Measurements from ENCODE around the gene ACTR2. TPM values are rescaled to one million over a fixed set of nuclear protein-coding genes. Genes with fewer than 3 reads are reported as not detected.

Gene ACTR2
- total RNA-seq, 4 donors from 2014 or later = 56.9 to 123 (median 81.8) TPM

DNA sequence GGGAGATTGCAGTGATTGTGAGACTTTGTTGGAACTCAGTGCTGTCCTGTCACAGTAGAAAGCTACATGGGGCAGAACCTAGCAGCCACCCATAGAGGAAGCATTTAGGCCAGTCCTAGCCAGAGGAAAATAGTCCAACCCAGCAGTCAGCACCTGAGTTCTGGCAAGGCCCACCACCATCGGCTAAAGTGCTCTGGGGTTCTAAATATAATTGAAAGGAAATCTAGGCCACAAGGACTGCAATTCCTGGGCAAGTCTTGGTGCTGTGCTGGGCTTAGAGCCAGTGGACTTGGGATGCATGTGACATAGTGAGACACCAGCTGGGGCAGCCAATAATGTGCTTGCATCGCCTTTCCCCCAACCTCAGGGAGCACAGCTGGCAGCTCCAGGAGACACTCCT is 28.9 kb upstream of the ACTR2 start:
- no peak for DNase-seq
- TF ChIP-seq POLR2AphosphoS5 (IDR thresholded peaks at IDR 0.05) (no peak), POLR2A (IDR thresholded peaks at IDR 0.05) (no peak)
- H3K27ac ChIP-seq = no peak overlapping the region
- H3K4me1 ChIP-seq = no peaks in the 10 kb centered on the region
- in situ Hi-C loops (cut with MboI; ENCODE audit: low pct_ligation_motif_present in 1 of 4, low pct_unique_long_range_greater_than_20kb in 1 of 4, low sequenced_read_pairs in 3 of 4) = loop anchor here in 3 of 4 donors (25.0 kb wide), 2 partner anchors 136 to 286 kb away; partner anchors contain the start of gene CEP68 (in 2 of the 3)
- no peaks in the 10 kb centered on the region for H3K36me3 ChIP-seq
- WGBS, 2 donors (ENCODE audit: low coverage in 1 of 2) = 82% methylated on average over 2 of the region's 2 CpGs; no CpG with 5 or more reads in 1 of the 2 donors
- no peaks in the 10 kb centered on the region for H3K9me3 ChIP-seq
- H3K4me3 ChIP-seq = no peak overlapping the region
- intact Hi-C loops (cut with DNase I; ENCODE audit: low total_unique reads) = no loop called here
- no peaks in the 10 kb centered on the region for H3K27me3 ChIP-seq

DNA sequence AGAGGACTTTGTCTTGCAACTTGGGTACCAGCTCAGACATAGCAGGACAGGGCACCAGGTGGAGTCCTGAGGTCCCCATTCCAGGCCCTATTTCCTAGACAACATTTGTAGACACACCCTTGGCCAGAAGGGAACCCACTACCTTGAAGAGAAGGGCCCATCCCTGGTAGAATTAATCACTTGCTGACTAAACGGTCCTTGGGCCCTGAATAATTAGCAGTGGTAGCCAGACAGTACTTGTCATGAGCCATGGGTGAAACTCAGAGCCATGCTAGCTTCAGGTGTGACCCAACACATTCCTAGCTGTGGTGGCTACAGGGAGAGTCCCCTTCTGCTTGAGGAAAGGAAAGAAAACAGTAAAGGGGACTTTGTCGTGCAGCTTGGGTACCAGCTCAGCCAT is 28.5 kb upstream of the ACTR2 start:
- no peaks in the 10 kb centered on the region for H3K36me3 ChIP-seq
- intact Hi-C loops (cut with DNase I; ENCODE audit: low total_unique reads) (no loop called here), in situ Hi-C loops (cut with MboI; ENCODE audit: low pct_ligation_motif_present in 1 of 4, low pct_unique_long_range_greater_than_20kb in 1 of 4, low sequenced_read_pairs in 3 of 4) (loop anchor here in 3 of 4 donors (25.0 kb wide), 2 partner anchors 137 to 287 kb away; partner anchors contain the start of gene CEP68 (in 2 of the 3))
- no peak for TF ChIP-seq EP300 (IDR thresholded peaks at IDR 0.05; ENCODE audit: low read depth)
- TF ChIP-seq POLR2A (IDR thresholded peaks at IDR 0.05) = no peak
- TF ChIP-seq, protein P1, sequence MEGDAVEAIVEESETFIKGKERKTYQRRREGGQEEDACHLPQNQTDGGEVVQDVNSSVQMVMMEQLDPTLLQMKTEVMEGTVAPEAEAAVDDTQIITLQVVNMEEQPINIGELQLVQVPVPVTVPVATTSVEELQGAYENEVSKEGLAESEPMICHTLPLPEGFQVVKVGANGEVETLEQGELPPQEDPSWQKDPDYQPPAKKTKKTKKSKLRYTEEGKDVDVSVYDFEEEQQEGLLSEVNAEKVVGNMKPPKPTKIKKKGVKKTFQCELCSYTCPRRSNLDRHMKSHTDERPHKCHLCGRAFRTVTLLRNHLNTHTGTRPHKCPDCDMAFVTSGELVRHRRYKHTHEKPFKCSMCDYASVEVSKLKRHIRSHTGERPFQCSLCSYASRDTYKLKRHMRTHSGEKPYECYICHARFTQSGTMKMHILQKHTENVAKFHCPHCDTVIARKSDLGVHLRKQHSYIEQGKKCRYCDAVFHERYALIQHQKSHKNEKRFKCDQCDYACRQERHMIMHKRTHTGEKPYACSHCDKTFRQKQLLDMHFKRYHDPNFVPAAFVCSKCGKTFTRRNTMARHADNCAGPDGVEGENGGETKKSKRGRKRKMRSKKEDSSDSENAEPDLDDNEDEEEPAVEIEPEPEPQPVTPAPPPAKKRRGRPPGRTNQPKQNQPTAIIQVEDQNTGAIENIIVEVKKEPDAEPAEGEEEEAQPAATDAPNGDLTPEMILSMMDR (IDR thresholded peaks at IDR 0.05) = no peak
- TF ChIP-seq POLR2AphosphoS5 (IDR thresholded peaks at IDR 0.05) = no peak
- H3K9me3 ChIP-seq = no peaks in the 10 kb centered on the region
- no peak for DNase-seq
- no peaks in the 10 kb centered on the region for H3K4me1 ChIP-seq
- no peak overlapping the region for H3K4me3 ChIP-seq
- 60% methylated on average over 2 of the region's 2 CpGs; no CpG with 5 or more reads in 1 of the 2 donors for WGBS, 2 donors (ENCODE audit: low coverage in 1 of 2)
- H3K27me3 ChIP-seq = no peaks in the 10 kb centered on the region
- no peak overlapping the region for H3K27ac ChIP-seq

DNA sequence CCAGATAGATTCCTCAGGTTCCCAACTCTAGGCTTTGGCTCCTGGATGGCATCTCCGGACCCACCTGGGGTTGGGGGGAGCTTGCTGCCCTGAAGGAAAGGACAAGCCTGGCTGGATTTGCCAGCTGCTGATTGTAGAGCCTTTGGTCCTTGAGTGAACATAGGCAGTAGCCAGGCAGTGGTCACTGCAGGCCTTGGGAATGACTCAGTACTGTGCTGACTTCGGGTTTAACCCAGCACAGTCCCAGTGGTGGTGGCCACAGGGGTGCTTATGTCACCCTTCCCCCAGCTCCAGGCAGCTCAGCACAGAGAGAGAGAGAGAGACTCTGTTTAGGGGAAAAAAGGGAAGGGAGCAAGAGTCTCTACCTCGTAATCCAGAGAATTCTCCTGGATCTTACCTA is 27.7 kb upstream of the ACTR2 start:
- in situ Hi-C loops (cut with MboI; ENCODE audit: low pct_ligation_motif_present in 1 of 4, low pct_unique_long_range_greater_than_20kb in 1 of 4, low sequenced_read_pairs in 3 of 4) = loop anchor here in 3 of 4 donors (25.0 kb wide), 2 partner anchors 138 to 288 kb away; partner anchors contain the start of gene CEP68 (in 2 of the 3)
- intact Hi-C loops (cut with DNase I; ENCODE audit: low total_unique reads) = no loop called here
- Histone ChIP-seq H3K27ac (no peak overlapping the region), H3K36me3 (no peaks in the 10 kb centered on the region), H3K9me3 (no peaks in the 10 kb centered on the region), H3K4me3 (no peak overlapping the region), H3K27me3 (no peaks in the 10 kb centered on the region), H3K4me1 (no peaks in the 10 kb centered on the region)
- 95% methylated on average over 3 of the region's 3 CpGs; no CpG with 5 or more reads in 1 of the 2 donors for WGBS, 2 donors (ENCODE audit: low coverage in 1 of 2)
- DNase-seq = no peak
- no peak for TF ChIP-seq POLR2A (IDR thresholded peaks at IDR 0.05)
- TF ChIP-seq, protein P1 (IDR thresholded peaks at IDR 0.05) = no peak
- no peak for TF ChIP-seq EP300 (IDR thresholded peaks at IDR 0.05; ENCODE audit: low read depth)
- no peak for TF ChIP-seq POLR2AphosphoS5 (IDR thresholded peaks at IDR 0.05)

DNA sequence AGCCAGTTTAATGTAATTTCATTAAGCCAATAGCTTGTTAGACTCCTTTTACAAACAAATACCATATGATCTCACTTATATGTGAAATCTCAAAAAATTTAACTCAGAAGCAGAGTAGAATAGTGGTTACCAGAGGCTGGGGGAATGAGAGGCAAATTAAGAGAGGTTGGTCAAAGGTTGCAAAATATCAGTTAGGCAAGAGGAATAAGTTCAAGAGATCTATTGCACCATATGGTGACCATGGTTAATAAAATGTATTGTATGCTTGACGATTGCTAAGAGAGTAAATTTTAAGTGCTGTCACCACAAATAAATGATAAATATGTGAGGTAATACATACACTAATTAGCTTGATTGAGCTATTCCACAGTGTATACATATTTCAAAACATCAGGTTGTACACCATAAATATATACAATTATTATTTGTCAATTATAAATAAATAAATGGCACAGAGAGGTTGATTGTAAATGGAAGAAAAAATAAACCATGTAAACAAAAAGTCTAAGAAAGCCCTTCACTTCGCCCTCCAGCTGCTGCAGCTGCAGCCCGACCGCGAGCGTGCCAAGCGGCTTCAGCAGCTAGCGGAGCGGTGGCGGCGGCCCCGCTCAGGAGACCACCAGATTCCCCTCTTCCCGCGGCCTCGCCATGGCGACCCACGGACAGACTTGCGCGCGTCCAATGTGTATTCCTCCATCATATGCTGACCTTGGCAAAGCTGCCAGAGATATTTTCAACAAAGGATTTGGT is 23.0 kb upstream of the ACTR2 start:
- no peaks in the 10 kb centered on the region for H3K36me3 ChIP-seq
- DNase-seq = no peak
- H3K27ac ChIP-seq = no peak overlapping the region
- 95% methylated on average over 20 of the region's 20 CpGs; no CpG with 5 or more reads in 1 of the 2 donors for WGBS, 2 donors (ENCODE audit: low coverage in 1 of 2)
- H3K4me1 ChIP-seq = no peaks in the 10 kb centered on the region
- H3K9me3 ChIP-seq = no peaks in the 10 kb centered on the region
- no peak overlapping the region for H3K4me3 ChIP-seq
- intact Hi-C loops (cut with DNase I; ENCODE audit: low total_unique reads) = no loop called here
- H3K27me3 ChIP-seq = no peaks in the 10 kb centered on the region
- TF ChIP-seq POLR2A (IDR thresholded peaks at IDR 0.05) = no peak
- TF ChIP-seq EP300 (IDR thresholded peaks at IDR 0.05; ENCODE audit: low read depth) = no peak
- TF ChIP-seq, protein P1 (IDR thresholded peaks at IDR 0.05) = no peak
- no peak for TF ChIP-seq POLR2AphosphoS5 (IDR thresholded peaks at IDR 0.05)
- in situ Hi-C loops (cut with MboI; ENCODE audit: low pct_ligation_motif_present in 1 of 4, low pct_unique_long_range_greater_than_20kb in 1 of 4, low sequenced_read_pairs in 3 of 4) = no loop called here
